Natural killer cell (primary cell): Measurements from ENCODE around the gene EML3. TPM values are rescaled to one million over a fixed set of nuclear protein-coding genes. Genes with fewer than 3 reads are reported as not detected.
A peak's percentile ranks its signal among the peaks of the same experiment; 100 is the strongest.

Source experiments
- ATAC-seq, 3 donors: fragments of 150-1000 bp in 2 of 3; fragments of 200-7000 bp in 1 of 3; cut with Tn5 transposase; 1 replicate in 1 of 3; 2 replicates in 2 of 3; pipeline ENCODE4 v1.10.0; 2021; ENCODE audit warnings: mild to moderate bottlenecking in 2 of 3, moderate library complexity in 2 of 3
- DNase-seq, 2 donors: peaks; one replicate each; pipeline versions ENCODE4 v3.0.0 to v3.0.0-alpha.2; 2013 to 2021; ENCODE audit warnings: mixed read lengths in 1 of 2
- H3K27ac ChIP-seq: one replicate; pipeline ENCODE4 v1.5.1; 2013; ENCODE audit warnings: mild to moderate bottlenecking, low read length
- H3K27me3 ChIP-seq: one replicate; pipeline ENCODE4 v1.6.1; 2013; ENCODE audit warnings: low read length; ENCODE audit not compliant: control insufficient read depth, insufficient read depth
- H3K36me3 ChIP-seq: one replicate; pipeline ENCODE4 v1.6.1; 2013; ENCODE audit warnings: low read length; ENCODE audit not compliant: control insufficient read depth, insufficient read depth
- H3K4me1 ChIP-seq: one replicate; pipeline ENCODE4 v1.6.1; 2013; ENCODE audit warnings: low read length; ENCODE audit not compliant: control insufficient read depth, insufficient read depth
- H3K4me3 ChIP-seq: one replicate; pipeline ENCODE4 v1.5.1; 2013; ENCODE audit warnings: low read length
- H3K9me3 ChIP-seq: one replicate; pipeline ENCODE4 v1.6.1; 2013; ENCODE audit warnings: low read length; ENCODE audit not compliant: control insufficient read depth, insufficient read depth
- H3K27ac Mint-ChIP-seq, 2 donors: one replicate each; pipeline ENCODE4 v1.8.0; 2022; ENCODE audit warnings: mild to moderate bottlenecking in 2 of 2, mixed read lengths in 2 of 2, moderate library complexity in 1 of 2
- H3K27me3 Mint-ChIP-seq, 2 donors: one replicate each; pipeline ENCODE4 v1.8.0; 2022; ENCODE audit warnings: low read depth in 2 of 2, mixed read lengths in 2 of 2
- H3K36me3 Mint-ChIP-seq: one replicate; pipeline ENCODE4 v1.8.0; 2022; ENCODE audit warnings: mixed read lengths
- H3K4me1 Mint-ChIP-seq, 2 donors: one replicate each; pipeline ENCODE4 v1.8.0; 2022; ENCODE audit warnings: mixed read lengths in 2 of 2
- H3K4me3 Mint-ChIP-seq: one replicate; pipeline ENCODE4 v1.8.0; 2022; ENCODE audit warnings: mild to moderate bottlenecking, moderate library complexity, mixed read lengths
- H3K9me3 Mint-ChIP-seq, 2 donors: one replicate each; pipeline ENCODE4 v1.8.0; 2022; ENCODE audit warnings: mixed read lengths in 2 of 2
- WGBS: methylation state at CpG from one replicate; pipeline ENCODE4 v1.1.7; 2013; ENCODE audit warnings: missing lambda C conversion rate; ENCODE audit not compliant: insufficient coverage; 5-methylcytosine and 5-hydroxymethylcytosine counted together
- intact Hi-C: fragments of 100-400 bp; cut with micrococcal nuclease; formaldehyde crosslinking; loops from one replicate; pipeline ENCODE4 v1.14.2; 2022
- total RNA-seq, 4 donors: library from RNA; stranded (reverse); fragments of 120-200 nt in 1 of 4; gene quantifications; one replicate each; pipeline versions ENCODE4 v1.2.3 to v1.2.4, GENCODE V29; 2013 to 2022
- TF ChIP-seq, protein P1 (sequence below): fragments of 200-600 bp; IDR thresholded peaks from one replicate; pipeline ENCODE4 v1.8.0; 2022; ENCODE audit warnings: antibody characterized with exemption

Gene EML3
- total RNA-seq, 3 donors from 2014 or later (not counting 1 experiment from before 2014, with no cell fraction given), result 221 to 233 (median 232) TPM

- Mint-ChIP-seq H3K36me3 (no peaks in the 10 kb centered on the region), H3K4me3 (peak overlapping the region; percentile 59), H3K27ac (peak overlapping the region; percentile 97 to 98), H3K27me3 (no peaks in the 10 kb centered on the region), H3K9me3 (no peaks in the 10 kb centered on the region), H3K4me1 (peaks cover 78 to 89% of the 10 kb centered on the region in 2 donors)
- TF ChIP-seq, protein P1, sequence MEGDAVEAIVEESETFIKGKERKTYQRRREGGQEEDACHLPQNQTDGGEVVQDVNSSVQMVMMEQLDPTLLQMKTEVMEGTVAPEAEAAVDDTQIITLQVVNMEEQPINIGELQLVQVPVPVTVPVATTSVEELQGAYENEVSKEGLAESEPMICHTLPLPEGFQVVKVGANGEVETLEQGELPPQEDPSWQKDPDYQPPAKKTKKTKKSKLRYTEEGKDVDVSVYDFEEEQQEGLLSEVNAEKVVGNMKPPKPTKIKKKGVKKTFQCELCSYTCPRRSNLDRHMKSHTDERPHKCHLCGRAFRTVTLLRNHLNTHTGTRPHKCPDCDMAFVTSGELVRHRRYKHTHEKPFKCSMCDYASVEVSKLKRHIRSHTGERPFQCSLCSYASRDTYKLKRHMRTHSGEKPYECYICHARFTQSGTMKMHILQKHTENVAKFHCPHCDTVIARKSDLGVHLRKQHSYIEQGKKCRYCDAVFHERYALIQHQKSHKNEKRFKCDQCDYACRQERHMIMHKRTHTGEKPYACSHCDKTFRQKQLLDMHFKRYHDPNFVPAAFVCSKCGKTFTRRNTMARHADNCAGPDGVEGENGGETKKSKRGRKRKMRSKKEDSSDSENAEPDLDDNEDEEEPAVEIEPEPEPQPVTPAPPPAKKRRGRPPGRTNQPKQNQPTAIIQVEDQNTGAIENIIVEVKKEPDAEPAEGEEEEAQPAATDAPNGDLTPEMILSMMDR, result no peak
- intact Hi-C loops, result loop anchor here (5.0 kb wide), 1 partner anchor 288 kb away; no protein-coding TSS in a partner anchor
- Histone ChIP-seq H3K27me3 (no peaks in the 10 kb centered on the region), H3K36me3 (peaks cover 8% of the 10 kb centered on the region), H3K4me1 (peaks cover 94% of the 10 kb centered on the region), H3K4me3 (no peak overlapping the region), H3K9me3 (no peaks in the 10 kb centered on the region), H3K27ac (peak overlapping the region; percentile 97)
- ATAC-seq, result no peak
- 77% methylated on average over 6 of the region's 7 CpGs for WGBS
- peak in 1 of 2 donors; percentile 52 for DNase-seq
Observed at GRCh38 chr11:62554387-62555167, 58.0 kb downstream of the EML3 start.

GRCh38 chr11:62553839-62554361 is 58.7 kb downstream of the EML3 start:
- H3K36me3 Mint-ChIP-seq, result no peaks in the 10 kb centered on the region
- H3K27me3 Mint-ChIP-seq, result no peaks in the 10 kb centered on the region
- ATAC-seq (no peak), DNase-seq (peak in 1 of 2 donors; percentile 55)
- intact Hi-C loops, result no loop called here
- Histone ChIP-seq H3K27me3 (no peaks in the 10 kb centered on the region), H3K4me3 (no peak overlapping the region), H3K4me1 (peaks cover 87% of the 10 kb centered on the region), H3K9me3 (no peaks in the 10 kb centered on the region), H3K27ac (peak overlapping the region; percentile 97), H3K36me3 (peaks cover under 1% of the 10 kb centered on the region)
- peak overlapping the region; percentile 97 to 98 for H3K27ac Mint-ChIP-seq
- TF ChIP-seq, protein P1, result no peak
- peak overlapping the region; percentile 83 for H3K4me3 Mint-ChIP-seq
- 94% methylated on average over 8 of the region's 8 CpGs for WGBS
- H3K9me3 Mint-ChIP-seq, result no peaks in the 10 kb centered on the region
- H3K4me1 Mint-ChIP-seq, result peaks cover 71 to 82% of the 10 kb centered on the region in 2 donors

DNA sequence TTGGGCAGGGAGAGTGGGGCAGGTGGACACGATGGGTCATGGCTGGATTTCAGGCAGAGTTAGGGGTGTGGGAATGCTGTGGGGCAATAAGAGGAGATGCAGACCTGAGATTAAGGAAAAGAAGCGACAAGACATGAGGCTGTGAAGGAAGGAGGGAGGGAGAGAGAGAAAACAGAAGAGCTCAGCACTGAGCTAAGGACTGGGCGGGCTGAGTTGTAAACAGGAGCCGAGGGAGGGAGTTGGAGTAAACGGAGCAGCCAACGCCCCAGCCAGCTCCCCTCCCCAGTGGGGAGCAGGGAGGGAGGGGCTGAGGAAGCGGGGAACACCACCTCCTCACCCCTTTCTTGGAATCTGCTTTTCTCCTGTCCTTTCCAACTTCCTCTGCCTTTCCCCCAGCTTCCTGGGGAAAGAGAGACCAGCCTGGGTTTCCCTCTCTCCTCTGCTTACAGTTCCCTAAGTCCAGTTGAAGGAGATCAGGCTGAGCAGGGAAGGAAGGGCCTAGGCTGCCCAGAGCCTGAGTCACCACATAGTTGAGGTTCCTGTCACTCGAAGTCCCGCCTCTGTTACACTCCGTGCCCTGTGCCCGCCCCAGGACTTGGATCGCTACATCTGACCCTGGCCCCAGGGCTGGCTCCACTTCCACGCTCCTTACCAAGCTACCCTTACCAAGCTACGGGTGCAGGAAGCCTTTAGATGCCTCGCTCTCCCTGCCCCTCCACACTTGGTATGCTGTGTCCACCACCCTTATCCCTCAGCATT is 59.3 kb downstream of the EML3 start:
- Histone ChIP-seq H3K9me3 (no peaks in the 10 kb centered on the region), H3K27me3 (no peaks in the 10 kb centered on the region), H3K4me1 (peaks cover 81% of the 10 kb centered on the region), H3K36me3 (no peaks in the 10 kb centered on the region), H3K4me3 (no peak overlapping the region), H3K27ac (peak overlapping the region; percentile 97)
- intact Hi-C loops, result no loop called here
- no peaks in the 10 kb centered on the region for H3K9me3 Mint-ChIP-seq
- no peaks in the 10 kb centered on the region for H3K27me3 Mint-ChIP-seq
- peak overlapping the region; percentile 97 to 98 for H3K27ac Mint-ChIP-seq
- H3K36me3 Mint-ChIP-seq, result no peaks in the 10 kb centered on the region
- TF ChIP-seq, protein P1, result no peak
- 22% methylated on average over 12 of the region's 15 CpGs for WGBS
- peaks cover 67 to 77% of the 10 kb centered on the region in 2 donors for H3K4me1 Mint-ChIP-seq
- peak in 1 of 2 donors; percentile 84 for DNase-seq
- peak in 2 of 3 donors; percentile 27 to 35 for ATAC-seq
- peak overlapping the region; percentile 83 for H3K4me3 Mint-ChIP-seq
